22Rv1 (cell line): Measurements from ENCODE around the gene RAET1E.

Experiments used
- CTCF ChIP-seq: fragments of 450-650 bp; IDR thresholded peaks from 2 replicates; pipeline ENCODE4 v1.5.1; 2017; ENCODE audit warnings: mild to moderate bottlenecking
- ZFX ChIP-seq: fragments of 450-650 bp; IDR thresholded peaks from 2 replicates; pipeline ENCODE4 v1.6.1; 2017; ENCODE audit warnings: antibody characterized with exemption, borderline replicate concordance

DNA sequence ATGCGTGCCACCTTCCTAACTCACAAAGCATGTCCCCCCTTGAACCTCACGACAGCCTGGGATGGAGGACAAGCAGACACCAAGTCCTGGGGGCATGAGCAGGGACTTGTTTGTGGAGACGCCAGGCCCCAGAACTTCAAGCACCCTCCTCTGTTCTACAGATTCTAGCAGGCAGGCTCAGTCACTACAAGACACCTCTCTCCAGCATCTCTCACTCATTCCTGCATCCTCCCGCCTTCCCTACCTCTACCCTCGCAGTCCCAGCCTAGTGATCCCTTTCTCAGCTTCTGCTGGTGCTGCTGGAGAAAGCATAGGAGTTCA is 37.4 kb downstream of the RAET1E start:
- TF ChIP-seq CTCF: no peak
- no peak for TF ChIP-seq ZFX
